Activated naive CD8-positive, alpha-beta T cell treated with anti-CD3 and anti-CD28 coated beads, Interleukin-2, amount 10 ng/mL, durations not matched to agents 7 days and 5 days (primary cell): Measurements from ENCODE around the gene CLEC18A. TPM values are rescaled to one million over a fixed set of nuclear protein-coding genes. Genes with fewer than 3 reads are reported as not detected.
A peak's percentile ranks its signal among the peaks of the same experiment; 100 is the strongest.
"Not testable (repeated sequence)": the region's sequence is repeated elsewhere in the genome, so short reads cannot be mapped to it uniquely, and the experiment has no call there.

Source experiments
- ATAC-seq: fragments of 150-1000 bp; cut with Tn5 transposase; one replicate; pipeline ENCODE4 v1.10.0; 2021; ENCODE audit warnings: low read depth, moderate library complexity
- POLR2A ChIA-PET: fragments of 350-600 bp; sonication (Branson Sonifier 250); formaldehyde crosslinking; loops from one replicate; lab custom pipeline; 2021; ENCODE audit warnings: antibody characterized with exemption; lab: Charles Lee
- DNase-seq: peaks from one replicate; pipeline ENCODE4 v3.0.0; 2021
- H3K27ac Mint-ChIP-seq: one replicate; pipeline ENCODE4 v1.8.0; 2022; ENCODE audit warnings: mild to moderate bottlenecking, mixed read lengths
- H3K27me3 Mint-ChIP-seq: one replicate; pipeline ENCODE4 v1.8.0; 2022; ENCODE audit warnings: mild to moderate bottlenecking, moderate library complexity, mixed read lengths
- H3K36me3 Mint-ChIP-seq: one replicate; pipeline ENCODE4 v1.8.0; 2021; ENCODE audit warnings: mild to moderate bottlenecking, mixed read lengths
- H3K4me1 Mint-ChIP-seq: one replicate; pipeline ENCODE4 v1.8.0; 2021; ENCODE audit warnings: mixed read lengths
- H3K4me3 Mint-ChIP-seq: one replicate; pipeline ENCODE4 v1.8.0; 2022; ENCODE audit warnings: mild to moderate bottlenecking, moderate library complexity, mixed read lengths
- H3K9me3 Mint-ChIP-seq: one replicate; pipeline ENCODE4 v1.8.0; 2021; ENCODE audit warnings: mixed read lengths
- microRNA-seq: library from miRNA; unstranded; fragments of <30 nt; microRNA quantifications from one replicate; pipeline ENCODE4 v1.2.0, GENCODE V29; 2022
- total RNA-seq, 2 experiments: library from RNA; stranded (reverse); gene quantifications; one replicate each; pipeline ENCODE4 v1.2.3, GENCODE V29; 2021

CLEC18A gene
- total RNA-seq, 2 experiments from 2014 or later, result 0.68 to 0.91 TPM

DNA sequence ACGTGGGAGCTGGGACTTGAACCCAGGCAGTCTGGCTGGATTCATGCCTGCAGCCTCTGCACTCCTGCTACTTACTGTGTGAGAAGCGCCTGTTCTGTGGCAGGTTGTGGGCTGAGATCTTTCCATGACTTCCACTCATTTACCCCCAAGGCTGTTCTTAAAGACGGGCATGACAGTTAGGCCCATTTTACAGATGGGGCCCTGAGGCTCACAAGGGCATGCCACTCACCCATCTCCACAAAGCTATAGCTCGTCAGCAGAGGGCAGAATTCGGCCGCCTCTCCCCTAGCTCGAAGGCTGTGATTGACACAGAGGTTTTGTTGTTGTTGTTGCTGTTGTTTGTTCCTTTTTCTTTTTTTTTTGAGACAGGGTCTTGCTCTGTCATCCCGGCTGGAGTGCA lies 21.8 kb downstream of the CLEC18A start:
- ATAC-seq, H3K27me3 Mint-ChIP-seq, H3K4me3 Mint-ChIP-seq, H3K4me1 Mint-ChIP-seq, H3K27ac Mint-ChIP-seq, H3K9me3 Mint-ChIP-seq, H3K36me3 Mint-ChIP-seq, DNase-seq: not testable (repeated sequence)
- POLR2A ChIA-PET, result interaction anchor here (0.7 kb wide), 1 partner anchor 439 kb away, joined by 5 read pairs; no protein-coding TSS in a partner anchor

DNA sequence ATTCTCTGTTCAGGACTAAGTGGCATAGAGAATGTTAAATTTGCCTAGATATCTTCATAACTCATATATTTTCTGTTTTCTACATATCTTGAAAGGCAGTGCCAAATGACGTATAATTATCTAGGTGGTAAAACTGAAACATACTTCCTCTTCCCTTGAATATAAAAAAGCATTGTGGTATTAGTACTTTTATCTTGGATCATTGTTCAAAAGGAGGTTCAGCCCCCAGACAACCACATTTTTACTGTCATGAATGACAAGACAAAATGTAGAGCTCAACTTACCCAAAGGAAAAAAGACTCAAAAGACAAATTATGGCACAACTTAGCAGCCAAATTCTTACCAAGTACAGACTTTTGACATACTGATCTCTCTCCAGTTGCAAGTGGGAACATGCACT lies 34.1 kb downstream of the CLEC18A start:
- DNase-seq, H3K4me1 Mint-ChIP-seq, ATAC-seq, H3K27ac Mint-ChIP-seq, H3K4me3 Mint-ChIP-seq, H3K36me3 Mint-ChIP-seq, H3K9me3 Mint-ChIP-seq, H3K27me3 Mint-ChIP-seq: not testable (repeated sequence)
- POLR2A ChIA-PET, result interaction anchor here (0.6 kb wide), 1 partner anchor 258 kb away, joined by 4 read pairs; no protein-coding TSS in a partner anchor

DNA sequence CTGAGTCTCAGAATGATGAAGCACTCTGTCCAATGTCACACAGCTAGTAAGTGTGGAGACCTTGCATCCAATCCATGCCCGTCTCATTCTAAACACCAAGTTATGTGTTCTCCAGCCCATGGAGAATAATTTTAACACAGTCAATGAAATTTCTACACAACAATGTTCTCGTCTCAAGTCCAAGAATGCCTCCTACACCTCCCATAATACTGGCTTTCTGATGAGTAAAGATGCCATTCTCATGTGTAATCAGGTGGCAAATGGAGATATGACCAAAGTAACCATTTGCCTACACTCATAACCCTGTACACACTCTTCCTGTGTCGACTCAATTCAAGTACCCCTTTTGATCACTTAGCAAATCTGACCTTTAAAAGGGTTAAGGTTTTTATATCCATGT lies 46.8 kb downstream of the CLEC18A start:
- DNase-seq, H3K4me1 Mint-ChIP-seq, H3K27ac Mint-ChIP-seq, H3K27me3 Mint-ChIP-seq, H3K4me3 Mint-ChIP-seq, H3K9me3 Mint-ChIP-seq, POLR2A ChIA-PET, H3K36me3 Mint-ChIP-seq, ATAC-seq: not testable (repeated sequence)

DNA sequence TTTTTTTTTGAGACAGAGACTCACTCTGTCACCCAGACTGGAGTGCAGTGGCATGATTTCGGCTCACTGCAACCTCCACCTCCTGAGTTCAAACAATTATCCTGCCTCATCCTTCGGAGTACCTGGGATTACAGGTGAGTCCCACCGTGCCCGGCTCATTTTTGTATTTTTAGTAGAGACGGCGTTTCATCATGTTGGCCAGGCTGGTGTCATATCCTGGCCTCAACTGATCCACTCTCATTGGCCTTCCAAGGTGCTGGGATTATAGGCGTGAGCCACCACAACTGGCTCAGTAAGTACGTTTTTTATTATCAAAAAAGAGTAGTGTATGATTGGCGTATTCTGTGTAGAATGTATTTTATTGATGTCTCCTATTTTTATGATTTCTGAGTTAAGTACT lies 48.7 kb downstream of the CLEC18A start:
- H3K27me3 Mint-ChIP-seq, H3K9me3 Mint-ChIP-seq, H3K27ac Mint-ChIP-seq, H3K4me3 Mint-ChIP-seq, H3K36me3 Mint-ChIP-seq, DNase-seq, H3K4me1 Mint-ChIP-seq, ATAC-seq, POLR2A ChIA-PET: not testable (repeated sequence)

DNA sequence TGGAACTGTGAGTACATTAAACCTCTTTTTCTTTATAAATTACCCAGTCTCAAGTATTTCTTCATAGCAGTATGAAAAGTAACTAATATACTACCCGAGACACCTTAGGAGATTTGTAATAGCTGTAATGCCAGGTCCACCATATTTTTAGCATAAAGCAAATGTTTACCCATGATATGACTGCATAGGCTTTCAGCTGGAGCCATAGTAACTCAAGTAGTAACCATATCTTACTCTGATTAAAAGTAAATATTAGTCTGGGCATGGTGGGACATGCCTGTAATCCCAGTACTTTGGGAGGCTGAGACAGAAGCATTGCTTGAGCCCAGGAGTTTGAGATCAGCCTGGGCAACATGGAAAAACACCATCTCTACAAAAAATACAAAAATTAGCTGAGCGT lies 52.4 kb downstream of the CLEC18A start:
- ATAC-seq, H3K36me3 Mint-ChIP-seq, H3K4me1 Mint-ChIP-seq, DNase-seq, POLR2A ChIA-PET, H3K27me3 Mint-ChIP-seq, H3K9me3 Mint-ChIP-seq, H3K27ac Mint-ChIP-seq, H3K4me3 Mint-ChIP-seq: not testable (repeated sequence)

DNA sequence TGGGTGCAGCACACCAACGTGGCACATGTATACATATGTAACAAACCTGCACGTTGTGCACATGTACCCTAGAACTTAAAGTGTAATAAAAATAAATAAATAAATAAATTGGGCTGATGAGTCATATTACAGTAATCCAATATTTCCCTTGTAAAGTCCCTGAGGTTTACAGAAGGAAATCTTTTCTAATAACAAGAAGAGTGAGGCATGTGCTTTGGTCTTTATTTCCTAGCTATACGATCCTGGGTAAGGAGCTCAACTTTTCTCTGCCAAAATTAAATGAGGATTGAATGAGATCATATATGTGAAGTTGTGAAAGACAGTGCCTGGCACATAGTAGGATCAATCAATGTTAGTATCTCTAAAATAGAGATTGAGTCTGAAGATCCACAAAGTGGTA lies 57.5 kb downstream of the CLEC18A start:
- ATAC-seq, H3K4me3 Mint-ChIP-seq, DNase-seq, H3K27me3 Mint-ChIP-seq, H3K27ac Mint-ChIP-seq, H3K4me1 Mint-ChIP-seq, H3K9me3 Mint-ChIP-seq, POLR2A ChIA-PET: not testable (repeated sequence)
- peaks cover 12% of the 10 kb centered on the region for H3K36me3 Mint-ChIP-seq

DNA sequence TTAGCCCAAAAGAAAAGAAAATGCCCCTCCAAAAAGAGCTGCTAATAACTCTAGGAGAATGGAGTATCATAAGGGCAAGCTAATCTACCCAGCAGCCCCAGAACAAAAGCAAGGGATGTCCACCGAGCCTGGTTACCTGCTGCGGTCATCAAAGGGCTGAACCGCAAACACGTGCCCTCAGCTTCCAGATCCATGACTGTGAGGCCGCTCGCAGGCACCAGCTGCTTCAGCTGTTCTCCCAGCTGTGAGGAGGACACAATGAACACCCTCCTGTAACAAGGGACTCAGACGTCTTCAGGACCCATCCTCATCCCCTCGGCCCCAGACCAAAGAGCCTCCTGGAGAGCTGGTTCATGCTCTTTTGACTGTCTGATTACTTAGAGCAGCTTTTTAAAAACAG lies 59.5 kb downstream of the CLEC18A start:
- peaks cover 12% of the 10 kb centered on the region for H3K36me3 Mint-ChIP-seq
- DNase-seq, H3K27ac Mint-ChIP-seq, H3K27me3 Mint-ChIP-seq, H3K4me3 Mint-ChIP-seq, H3K9me3 Mint-ChIP-seq, POLR2A ChIA-PET, ATAC-seq, H3K4me1 Mint-ChIP-seq: not testable (repeated sequence)

DNA sequence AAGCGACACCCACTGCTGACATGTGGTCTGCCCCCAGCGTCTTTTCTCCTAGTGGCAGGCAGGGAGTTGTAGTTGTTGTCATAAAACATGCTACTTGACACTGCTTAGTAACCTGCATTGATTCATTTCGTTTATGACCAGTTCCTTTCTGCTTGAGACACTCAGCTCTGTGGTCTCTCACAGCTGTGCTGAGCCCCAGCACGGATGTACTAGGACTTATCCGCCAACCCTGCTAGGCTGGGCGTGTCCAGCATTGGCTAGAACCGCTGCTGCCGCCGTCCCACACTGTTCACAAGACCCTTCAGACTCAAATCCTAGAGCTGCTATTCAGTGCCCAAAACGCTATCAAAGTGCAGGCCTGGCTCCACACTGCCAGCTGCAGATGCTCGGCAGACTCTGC lies 60.0 kb downstream of the CLEC18A start:
- H3K27me3 Mint-ChIP-seq, H3K4me1 Mint-ChIP-seq, H3K9me3 Mint-ChIP-seq, ATAC-seq, DNase-seq, H3K4me3 Mint-ChIP-seq, POLR2A ChIA-PET, H3K27ac Mint-ChIP-seq: not testable (repeated sequence)
- peaks cover 12% of the 10 kb centered on the region for H3K36me3 Mint-ChIP-seq

DNA sequence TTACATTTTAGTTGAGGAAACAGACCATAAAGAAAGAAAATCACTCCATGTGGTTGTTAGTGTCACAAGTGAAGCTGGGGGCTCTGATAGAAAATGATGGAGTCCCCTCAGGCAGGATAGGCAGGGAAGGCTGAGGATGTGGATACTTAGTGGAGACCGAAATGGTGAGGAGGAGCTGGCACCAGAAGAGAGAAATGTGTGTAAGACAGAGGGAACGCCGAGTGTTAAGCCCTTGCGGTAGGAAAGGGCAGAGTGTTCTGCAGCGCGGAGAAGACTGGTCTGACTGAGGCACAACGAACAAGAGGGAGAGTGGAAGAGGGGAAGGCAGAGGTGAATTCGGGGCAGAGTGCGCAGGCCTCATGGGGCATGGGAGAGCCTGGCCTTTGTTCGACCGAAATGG lies 61.2 kb downstream of the CLEC18A start:
- H3K9me3 Mint-ChIP-seq, DNase-seq, H3K27ac Mint-ChIP-seq, H3K27me3 Mint-ChIP-seq, POLR2A ChIA-PET, H3K4me1 Mint-ChIP-seq, ATAC-seq, H3K36me3 Mint-ChIP-seq, H3K4me3 Mint-ChIP-seq: not testable (repeated sequence)

DNA sequence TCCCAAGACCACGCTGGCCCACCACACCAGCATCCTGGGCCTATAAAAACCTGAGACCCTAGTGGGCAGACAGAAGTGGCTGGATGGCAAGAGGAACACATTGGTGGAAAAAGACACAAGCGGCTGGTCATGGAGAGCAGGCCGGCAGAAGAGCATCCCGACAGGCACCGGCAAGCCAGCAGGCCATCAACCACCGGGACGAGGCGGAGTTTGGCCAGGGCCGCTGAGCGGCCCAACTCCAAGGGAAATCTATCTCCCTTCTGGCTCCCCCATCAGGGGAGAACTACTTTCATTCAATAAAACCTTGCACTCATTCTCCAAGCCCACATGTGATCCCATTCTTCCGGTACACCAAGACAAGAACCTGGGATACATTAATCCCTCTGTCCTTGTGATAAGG lies 61.8 kb downstream of the CLEC18A start:
- H3K27ac Mint-ChIP-seq, H3K4me1 Mint-ChIP-seq, ATAC-seq, H3K4me3 Mint-ChIP-seq, H3K27me3 Mint-ChIP-seq, POLR2A ChIA-PET, H3K36me3 Mint-ChIP-seq, H3K9me3 Mint-ChIP-seq, DNase-seq: not testable (repeated sequence)

Small RNA genes lying within 50 kb of the gene (microRNA-seq; reads per million reads assigned to microRNA genes)
- 8,521 reads per million, percentile 94 among the genes with 10 or more reads in this experiment for gene MIR140

Other genes with a start within 250 kb of the CLEC18A start
- gene NQO1, start 224.8 kb upstream of the CLEC18A start, total RNA-seq, result 10 to 100 TPM; 12.1 to 14.5 TPM
- 10 to 100 TPM; 54.5 to 59.0 TPM for gene NOB1, start 196.4 kb upstream of the CLEC18A start, total RNA-seq
- 10 to 100 TPM; 60.6 to 61.5 TPM for gene WWP2, start 189.0 kb upstream of the CLEC18A start, total RNA-seq
- gene PDPR, start 163.0 kb downstream of the CLEC18A start, total RNA-seq, result 10 to 100 TPM; 22.7 to 26.1 TPM
- 1 to 10 TPM in 1 of 2 experiments, under 1 TPM in 1; 0.67 to 1.1 TPM for gene CLEC18C, start 222.5 kb downstream of the CLEC18A start, total RNA-seq